Lower leg skin (tissue), 4 donors: ENCODE results near the gene KRT16. TPM values are rescaled to one million over a fixed set of nuclear protein-coding genes. Genes with fewer than 3 reads are reported as not detected.
"Not testable (repeated sequence)": the region's sequence is repeated elsewhere in the genome, so short reads cannot be mapped to it uniquely, and the experiment has no call there.

Experiments used
- DNase-seq, 2 donors: peaks; one replicate each; pipeline ENCODE4 v3.0.0-alpha.2; 2019; ENCODE audit warnings: low spot score in 2 of 2
- H3K4me3 ChIP-seq: fragments of 200-600 bp; sonication (generic); 2 replicates; pipeline ENCODE4 v1.5.1; 2017; ENCODE audit warnings: mild to moderate bottlenecking, low read depth; ENCODE audit not compliant: poor library complexity, severe bottlenecking
- CTCF ChIP-seq, 3 donors: fragments of 450-650 bp; IDR thresholded peaks; one replicate each; pipeline ENCODE4 v1.5.1; 2016; ENCODE audit warnings: antibody characterized with exemption in 3 of 3, mild to moderate bottlenecking in 3 of 3, moderate library complexity in 2 of 3
- POLR2A ChIP-seq, 2 donors: fragments of 450-650 bp; IDR thresholded peaks; one replicate each; pipeline ENCODE4 v1.6.1; 2016 to 2017; ENCODE audit warnings: antibody characterized with exemption in 2 of 2, mild to moderate bottlenecking in 1 of 2, moderate library complexity in 1 of 2
- WGBS, 2 donors: methylation state at CpG; one replicate each; pipeline ENCODE4 v1.1.5; 2018; 5-methylcytosine and 5-hydroxymethylcytosine counted together
- intact Hi-C: fragments of 100-400 bp; cut with DNase I; formaldehyde crosslinking; loops from one replicate; pipeline ENCODE4 v1.15.0; 2023; ENCODE audit warnings: low total_unique reads
- total RNA-seq, 4 donors: library from RNA; depleted of rRNA; stranded (reverse); fragments of >200 nt; gene quantifications; one replicate each; pipeline ENCODE4 v1.1.0, GENCODE V29; 2016

The KRT16 gene
- total RNA-seq, 4 donors from 2014 or later, result 79.2 to 447 (median 81.8) TPM

GRCh38 chr17:41589301-41589700 is 23.3 kb downstream of the KRT16 start:
- no peak for TF ChIP-seq POLR2A (IDR thresholded peaks at IDR 0.05)
- no peak for TF ChIP-seq CTCF (IDR thresholded peaks at IDR 0.05)
- WGBS, 2 donors, result 47 to 54% methylated on average over 3 of the region's 3 CpGs
- DNase-seq, result no peak
- intact Hi-C loops, result no loop called here
- H3K4me3 ChIP-seq, result no peak overlapping the region

- WGBS, 2 donors, result 42 to 67% methylated on average over 1 to 6 of the region's 8 CpGs
- intact Hi-C loops, result no loop called here
- no peak for DNase-seq
- no peak for TF ChIP-seq CTCF (IDR thresholded peaks at IDR 0.05)
- TF ChIP-seq POLR2A (IDR thresholded peaks at IDR 0.05), result no peak
- no peak overlapping the region for H3K4me3 ChIP-seq
Observed at GRCh38 chr17:41588126-41588810, 24.3 kb downstream of the KRT16 start.

GRCh38 chr17:41586863-41587495 is 25.6 kb downstream of the KRT16 start, which contains the start of gene KRT14:
Gene KRT14 (minus strand): TSS chr17:41586895. CDS start chr17:41586834, 61 bp downstream.
- H3K4me3 ChIP-seq, result peak within 1 kb of the TSS; percentile 29
- 39 to 50% methylated on average over 13 to 15 of the region's 15 CpGs for WGBS, 2 donors
- DNase-seq, result no peak
- TF ChIP-seq POLR2A (IDR thresholded peaks at IDR 0.05) (no peak), CTCF (IDR thresholded peaks at IDR 0.05) (no peak)
- intact Hi-C loops, result no loop called here

GRCh38 chr17:41585301-41586056 is 27.1 kb downstream of the KRT16 start:
- WGBS, 2 donors, result 23 to 34% methylated on average over 5 of the region's 5 CpGs
- peak overlapping the region; percentile 29 for H3K4me3 ChIP-seq
- peak in 1 of 2 donors; percentile 43 for DNase-seq
- no peak for TF ChIP-seq POLR2A (IDR thresholded peaks at IDR 0.05)
- no peak for TF ChIP-seq CTCF (IDR thresholded peaks at IDR 0.05)
- intact Hi-C loops, result no loop called here

GRCh38 chr17:41584331-41584927 is 28.1 kb downstream of the KRT16 start:
- intact Hi-C loops, result not testable (repeated sequence)
- peak overlapping the region; percentile 29 for H3K4me3 ChIP-seq
- WGBS, 2 donors, result 42 to 48% methylated on average over 8 of the region's 8 CpGs
- DNase-seq, result peak in 1 of 2 donors; percentile 71
